ENCODE data around the gene SELENOI.

SELENOI gene

GRCh38 chr2:26412091-26412673, 66.2 kb downstream of the SELENOI start:
- peak; percentile 73 for DNase-seq

- no peak for DNase-seq
These were observed 68.4 kb downstream of the SELENOI start for GRCh38 chr2:26414311-26414710.

DNA sequence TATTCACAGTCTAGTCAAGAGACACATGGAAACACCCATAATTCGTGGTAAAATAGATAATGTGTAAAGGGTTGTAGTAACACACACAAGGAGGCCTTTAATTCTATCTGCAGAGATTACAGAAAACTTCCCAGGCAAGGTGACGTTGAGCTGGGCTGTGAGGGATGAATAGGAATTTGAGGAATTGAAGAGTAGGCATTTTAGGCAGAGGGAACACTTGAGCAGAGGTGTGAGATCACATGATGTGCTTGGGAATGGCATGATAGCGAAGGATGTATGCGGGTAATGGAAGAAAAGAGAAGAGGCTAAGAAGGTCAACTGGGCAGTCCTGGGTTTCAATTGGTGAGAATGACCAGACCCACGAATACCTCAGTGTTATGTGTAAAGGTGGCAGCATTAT, 76.0 kb downstream of the SELENOI start:
- DNase-seq: no peak

DNA sequence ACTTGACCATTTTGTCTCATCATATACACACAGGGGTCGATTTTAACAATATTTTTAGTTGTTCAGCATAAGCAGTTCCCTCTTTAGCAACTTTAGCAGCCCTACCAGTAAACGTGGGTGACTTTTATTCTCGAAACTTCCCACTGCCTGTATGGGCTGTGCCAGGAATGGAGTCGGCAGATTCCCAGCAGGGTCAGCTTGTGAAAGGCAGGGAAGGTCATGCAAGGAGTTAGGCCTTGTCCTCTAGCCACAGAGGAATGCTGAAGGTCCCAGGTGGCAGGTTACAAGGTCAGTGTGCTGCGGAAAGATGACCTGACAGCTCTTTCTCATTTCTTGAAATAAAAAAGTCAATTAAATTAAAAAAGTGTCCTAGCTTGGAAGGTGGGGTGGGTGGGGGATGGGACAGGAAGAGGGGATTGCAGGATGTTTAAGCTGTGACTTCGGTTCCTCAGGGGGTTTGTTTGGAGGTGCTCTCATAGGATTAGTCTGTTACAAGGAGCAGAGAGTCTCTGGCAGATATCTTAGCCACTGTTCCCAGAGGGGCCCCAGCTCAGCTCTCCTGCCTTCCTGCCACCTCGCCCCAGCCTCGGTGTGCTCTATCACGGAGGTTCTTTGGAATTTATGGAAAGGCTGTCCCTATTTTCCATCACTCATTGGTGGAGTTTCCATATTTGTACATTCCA, 77.1 kb downstream of the SELENOI start:
- DNase-seq: no peak

DNA sequence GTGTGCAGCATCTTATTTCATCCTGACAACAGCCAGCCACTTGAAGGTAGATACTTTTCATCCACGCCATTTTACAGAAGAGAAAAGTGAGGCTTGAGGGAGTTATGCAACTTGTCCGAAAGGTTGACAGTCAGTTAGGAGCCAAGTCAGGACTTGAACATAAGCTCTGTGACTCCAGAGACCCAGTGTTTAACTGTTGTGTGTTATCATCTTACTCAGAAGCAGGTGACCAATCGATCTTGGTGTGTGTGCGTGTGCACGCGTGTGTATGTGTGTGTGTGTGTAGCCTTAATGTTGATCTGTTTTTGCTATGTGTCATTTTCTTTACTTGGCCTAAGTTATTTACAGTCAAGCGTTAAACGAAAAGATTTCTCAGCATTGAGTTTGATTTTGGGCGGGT, 77.8 kb downstream of the SELENOI start:
- DNase-seq: no peak

DNA sequence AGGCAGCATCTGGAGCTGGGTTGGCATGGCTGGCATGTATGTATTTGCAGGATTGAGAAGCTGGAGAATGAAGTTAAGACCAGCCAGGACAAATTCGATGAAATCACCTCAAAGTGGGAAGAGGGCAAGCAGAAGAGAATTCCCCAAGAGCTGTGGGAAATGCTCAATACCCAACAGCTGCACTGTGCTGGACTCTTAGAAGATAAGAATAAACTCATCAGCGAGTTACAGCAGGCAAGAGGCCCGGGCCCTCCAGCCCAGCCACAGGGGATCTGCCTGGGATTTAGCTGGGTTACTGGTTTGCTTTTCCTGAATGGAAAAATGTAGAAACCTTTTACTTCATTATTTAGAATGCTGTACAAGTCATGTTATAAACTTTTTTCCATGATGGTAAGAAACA, 78.3 kb downstream of the SELENOI start:
- DNase-seq: no peak

GRCh38 chr2:26428846-26429245, 82.9 kb downstream of the SELENOI start:
- DNase-seq: no peak

GRCh38 chr2:26429779-26430578, 84.0 kb downstream of the SELENOI start:
- no peak for DNase-seq

- no peak for DNase-seq
These were observed 84.9 kb downstream of the SELENOI start for GRCh38 chr2:26430826-26431225.

DNA sequence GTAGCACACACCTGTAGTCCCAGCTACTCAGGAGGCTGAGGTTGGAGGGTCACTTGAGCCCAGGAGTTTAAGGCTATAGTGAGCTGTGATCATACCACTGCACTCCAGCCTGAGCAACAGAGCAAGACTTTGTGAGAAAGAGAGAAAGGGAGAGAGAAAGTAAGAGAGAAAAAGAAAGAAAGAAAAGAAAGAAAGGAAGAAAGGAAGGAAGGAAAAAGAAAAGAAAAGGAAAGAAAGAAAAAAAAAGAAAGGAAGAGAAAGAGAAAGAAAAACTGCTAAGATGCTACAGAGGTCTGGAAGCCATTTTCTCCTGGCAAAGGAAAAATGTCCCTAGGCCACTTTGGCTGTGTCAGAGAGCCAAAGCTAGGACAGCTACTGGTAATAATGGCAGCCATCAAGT, 86.4 kb downstream of the SELENOI start:
- DNase-seq: no peak

GRCh38 chr2:26432859-26433258, 86.9 kb downstream of the SELENOI start:
- DNase-seq: no peak

GRCh38 chr2:26435106-26435505, 89.2 kb downstream of the SELENOI start:
- DNase-seq: no peak

GRCh38 chr2:26438526-26438925, 92.6 kb downstream of the SELENOI start:
- DNase-seq: no peak

DNA sequence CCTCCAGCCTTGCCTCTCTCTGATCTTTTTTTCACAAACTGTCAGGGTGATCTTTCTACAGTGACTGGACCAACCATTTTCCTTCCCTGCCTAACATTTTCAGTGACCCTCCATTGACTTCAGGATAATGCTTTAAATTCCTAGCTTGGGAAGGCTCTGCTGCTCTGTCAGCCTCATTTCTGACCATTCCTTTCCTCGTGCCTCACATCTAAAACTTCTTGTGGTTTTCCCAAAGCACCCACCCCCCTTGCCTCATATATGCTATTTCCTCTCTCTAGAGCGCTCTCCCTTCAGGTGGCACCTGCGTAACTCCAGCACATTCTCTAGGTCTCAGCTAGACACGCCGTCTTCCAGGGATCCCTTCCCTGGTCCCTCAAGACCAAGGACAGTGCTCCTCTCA, 93.0 kb downstream of the SELENOI start:
- no peak for DNase-seq

DNA sequence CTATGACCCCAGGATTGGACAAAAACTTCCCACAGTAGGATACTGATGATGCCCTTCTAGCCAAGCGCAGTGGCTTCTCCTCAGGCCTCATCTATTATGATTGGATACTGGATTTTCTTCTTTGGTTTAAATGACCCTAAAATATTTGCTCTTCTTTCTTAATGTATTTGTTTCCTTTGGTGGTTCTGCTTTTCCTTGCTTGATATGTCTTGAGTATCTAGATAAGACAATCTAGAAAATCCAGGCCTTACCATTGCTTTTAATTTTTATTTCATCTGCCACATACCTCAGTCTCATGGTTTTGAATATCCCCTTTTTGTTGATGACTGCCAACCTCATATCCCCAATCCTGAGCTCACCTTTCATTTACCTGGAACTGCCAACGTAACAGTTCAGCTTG, 96.4 kb downstream of the SELENOI start:
- no peak for DNase-seq

DNA sequence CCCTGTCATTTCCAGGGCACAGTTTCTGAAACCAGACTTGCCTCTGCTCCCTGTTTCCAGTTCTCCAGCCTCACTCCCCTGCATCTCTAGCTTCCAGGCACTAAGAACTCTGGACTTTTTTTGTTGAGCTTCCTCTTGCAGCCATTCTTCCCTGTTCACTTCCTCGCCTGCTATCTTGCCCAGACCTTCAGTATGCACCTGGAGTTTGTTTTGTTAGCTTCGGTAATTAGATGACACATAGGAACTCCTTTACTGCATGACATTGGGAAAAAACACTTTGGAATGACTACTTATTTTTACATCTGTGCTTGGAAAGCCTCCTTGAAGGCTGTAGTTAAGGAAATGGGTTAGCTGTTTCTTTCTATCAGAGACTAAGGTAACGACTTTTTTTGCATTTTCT, 96.8 kb downstream of the SELENOI start:
- no peak for DNase-seq

DNA sequence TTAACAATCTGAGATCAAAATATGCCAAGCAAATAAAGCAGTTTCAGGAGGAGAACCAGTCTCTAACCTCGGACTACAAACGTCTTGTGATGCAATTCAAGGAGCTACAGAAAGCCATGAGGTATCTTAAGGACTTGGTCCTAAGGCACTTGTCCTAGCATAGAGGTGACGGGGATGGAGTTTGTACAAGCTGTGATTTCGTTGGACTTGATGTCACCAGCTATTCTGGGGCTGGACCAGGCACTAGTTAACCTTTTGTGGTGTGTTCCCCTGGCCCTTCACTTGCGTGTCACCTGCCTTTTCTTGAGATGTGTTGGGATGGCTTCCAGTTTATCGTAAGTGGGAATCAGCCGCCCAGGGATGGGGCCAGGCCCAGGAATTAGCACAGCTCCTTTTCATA, 98.3 kb downstream of the SELENOI start:
- no peak for DNase-seq
